HG03196 (cell line): ENCODE measurements around the gene ELP2.

Experiments used
- ATAC-seq: cut with Tn5 transposase; IDR thresholded peaks from one replicate; pipeline ENCODE4 v1.9.1; 2021; ENCODE audit not compliant: unreplicated experiment

ELP2 gene

DNA sequence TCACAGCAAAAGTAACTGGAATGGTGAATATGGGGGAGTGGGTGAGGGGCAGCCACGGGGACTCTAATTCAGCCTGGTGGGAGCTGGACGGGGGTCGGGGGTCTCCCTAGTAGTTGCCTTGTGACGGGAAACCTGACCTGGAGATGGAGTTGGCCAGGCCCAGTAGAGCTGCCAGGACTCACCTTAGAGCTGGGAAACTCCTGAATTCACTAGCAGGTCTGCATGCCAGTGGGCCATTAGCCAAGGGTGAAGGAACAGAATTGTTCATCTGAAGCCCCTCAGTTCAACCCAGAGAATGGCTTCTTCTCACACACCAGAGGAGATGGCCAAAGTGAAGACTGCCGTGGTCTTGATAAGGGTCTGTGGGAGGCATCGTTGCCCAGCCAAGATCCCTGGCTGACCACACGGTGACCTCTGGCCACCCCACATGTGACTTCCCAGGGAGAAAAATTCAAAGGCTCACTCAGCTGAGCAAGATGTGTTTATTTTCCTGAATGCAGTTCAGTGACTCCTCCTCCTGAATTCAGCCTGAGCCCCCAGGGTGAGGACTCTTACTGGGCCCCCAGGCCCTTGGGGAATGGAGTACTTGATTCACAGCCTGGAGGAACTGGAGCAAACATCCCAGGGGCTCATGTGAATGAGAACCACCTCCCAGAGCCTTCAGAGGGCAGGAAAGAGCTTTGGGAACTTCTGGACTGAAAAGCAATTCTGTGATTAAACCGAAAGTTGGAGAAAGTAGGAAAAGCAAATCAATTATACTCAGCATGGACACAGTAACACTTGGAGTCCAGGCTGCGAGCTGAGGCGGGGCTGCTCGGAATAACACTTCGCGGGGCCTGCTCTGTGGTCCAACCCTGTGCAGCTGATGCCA, 82.8 kb downstream of the ELP2 start:
- ATAC-seq: no peak

DNA sequence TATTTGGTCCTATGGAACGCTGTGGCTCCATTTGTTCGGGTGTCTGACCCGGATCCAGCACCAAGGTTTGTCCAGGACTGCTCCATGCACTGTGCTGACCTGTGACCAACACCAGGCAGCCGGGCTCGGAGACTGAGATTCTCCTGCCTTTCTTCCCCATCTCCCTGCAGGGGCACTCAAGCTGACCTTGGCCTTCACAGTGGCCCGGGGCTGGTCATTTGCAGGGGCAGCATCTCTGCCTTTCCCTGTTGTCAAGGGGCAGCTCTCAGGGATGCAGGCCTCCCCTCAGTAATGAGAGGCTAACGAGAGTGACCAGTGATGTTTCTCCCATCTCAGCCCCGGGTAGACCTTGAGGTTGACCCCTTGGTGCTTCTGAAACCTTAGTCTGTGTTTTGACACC, 85.1 kb downstream of the ELP2 start:
- no peak for ATAC-seq

DNA sequence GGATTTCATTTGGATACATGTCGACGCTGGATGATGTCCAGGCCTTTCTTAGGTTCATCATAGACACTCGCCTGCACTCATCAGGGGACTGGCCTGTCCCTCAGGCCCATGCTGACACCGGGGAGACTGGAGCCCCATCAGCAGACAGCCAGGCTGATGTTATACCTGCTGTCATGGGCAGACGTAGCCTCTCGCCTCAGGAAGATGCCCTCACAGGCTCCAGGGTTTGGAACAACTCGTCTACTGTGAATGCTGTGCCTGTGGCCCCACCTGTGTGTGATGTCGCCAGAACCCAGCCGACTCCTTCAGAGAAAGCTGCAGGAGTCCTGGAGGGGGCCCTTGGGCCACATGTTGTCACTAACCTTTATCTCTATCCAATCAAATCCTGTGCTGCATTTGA, 85.9 kb downstream of the ELP2 start:
- no peak for ATAC-seq

DNA sequence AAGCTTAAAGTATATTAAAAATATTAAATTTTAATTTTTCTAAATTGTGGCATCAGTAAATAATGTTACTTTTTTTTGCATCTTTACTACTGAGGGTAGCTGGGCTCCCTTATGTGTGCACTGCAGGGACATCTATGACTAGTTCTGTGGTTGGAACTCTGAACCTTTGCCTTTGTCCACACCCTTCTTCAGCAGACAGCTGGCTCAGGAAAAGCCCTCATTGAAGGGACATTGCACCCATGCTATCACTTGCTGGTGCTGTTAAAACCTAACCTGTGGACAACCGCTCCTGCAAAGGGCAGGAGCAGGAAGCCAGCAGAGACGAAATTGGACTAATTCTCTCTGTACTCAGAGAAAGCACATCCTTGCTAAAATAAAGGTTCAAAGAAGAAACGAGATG, 87.6 kb downstream of the ELP2 start:
- ATAC-seq: no peak

DNA sequence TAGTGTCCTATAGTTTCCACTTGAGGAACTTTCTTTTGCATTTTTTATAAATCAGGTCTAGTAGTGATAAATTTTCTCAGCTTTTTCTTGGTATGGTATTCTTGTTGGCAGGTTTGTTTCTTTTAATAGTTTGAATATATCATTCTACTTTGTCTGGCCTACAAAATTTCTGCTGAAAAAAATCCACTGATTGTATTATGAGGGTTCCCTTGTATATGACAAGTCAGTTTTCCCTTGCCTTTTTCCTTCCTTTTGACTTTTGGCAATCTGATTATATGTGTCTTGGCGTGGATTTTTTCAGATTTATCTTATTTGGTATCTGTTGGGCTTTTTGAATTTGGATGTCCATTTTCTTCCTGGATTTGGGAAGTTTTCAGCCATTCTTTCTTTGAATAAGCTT, 99.5 kb downstream of the ELP2 start:
- ATAC-seq: no peak
